ENCODE measurements around the gene UTY.

DNA sequence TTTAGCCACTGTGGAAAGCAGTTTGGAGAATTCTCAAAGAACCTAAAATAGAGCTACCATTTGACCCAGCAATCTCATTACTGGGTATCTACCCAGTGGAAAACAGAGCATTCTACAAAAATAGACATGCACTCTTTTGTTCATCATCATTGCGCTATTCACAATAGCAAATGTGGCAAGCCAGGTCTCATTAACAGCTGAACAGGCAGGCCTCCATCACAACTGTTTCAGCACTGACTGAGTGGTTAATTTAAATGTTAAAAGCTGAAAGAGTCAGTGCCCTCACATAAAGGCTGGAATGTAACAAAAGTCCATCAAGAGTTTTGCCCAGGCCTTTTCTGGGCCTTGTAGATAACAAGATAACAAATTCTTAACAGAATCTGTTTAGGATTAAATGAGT is 166.9 kb downstream of the UTY start:
- TF ChIP-seq POLR2A (IDR thresholded peaks at IDR 0.05) (no peak), CTCF (IDR thresholded peaks at IDR 0.05) (no peak), POLR2AphosphoS5 (IDR thresholded peaks at IDR 0.05) (no peak), EP300 (IDR thresholded peaks at IDR 0.05) (no peak)

All from sigmoid colon (tissue), 4 donors.